Motor neuron (in vitro differentiated cells): ENCODE results near the gene PKHD1. TPM values are rescaled to one million over a fixed set of nuclear protein-coding genes. Genes with fewer than 3 reads are reported as not detected.
"Not testable (repeated sequence)": the region's sequence is repeated elsewhere in the genome, so short reads cannot be mapped to it uniquely, and the experiment has no call there.

ENCODE experiments used
- ATAC-seq, 8 experiments: fragments of 200-7000 bp; cut with Tn5 transposase; replicated peaks in 6 of 8; 2 replicates each; pipeline ENCODE4 v1.8.0; 2021; ENCODE audit warnings: mild to moderate bottlenecking in 8 of 8, moderate library complexity in 8 of 8
- H3K27ac ChIP-seq, 2 donors: fragments of 250-450 bp; sonication (Bioruptor Pico); 2 replicates each; pipeline ENCODE4 v1.9.0; 2021; ENCODE audit warnings: antibody characterized with exemption in 2 of 2, mild to moderate bottlenecking in 2 of 2, moderate library complexity in 1 of 2
- H3K4me1 ChIP-seq, 2 donors: fragments of 250-450 bp; sonication (Bioruptor Pico); replicated peaks in 1 of 2; 2 replicates each; pipeline ENCODE4 v1.6.1; 2021; ENCODE audit warnings: antibody characterized with exemption in 2 of 2, mild to moderate bottlenecking in 2 of 2, moderate library complexity in 1 of 2
- H3K4me3 ChIP-seq, 5 donors: fragments of 250-450 bp; sonication (Bioruptor Pico); 2 replicates each; pipeline ENCODE4 v1.9.0; 2021; ENCODE audit warnings: antibody characterized with exemption in 5 of 5, mild to moderate bottlenecking in 5 of 5, moderate library complexity in 4 of 5
- WGBS, 10 experiments: fragments of 450-650 bp; shearing (Covaris generic); methylation state at CpG; one replicate each; pipeline ENCODE4 v1.0.0; 2022; 5-methylcytosine and 5-hydroxymethylcytosine counted together
- in situ Hi-C, 9 experiments: fragments of 400-800 bp; cut with MboI; loops; one replicate each; pipeline ENCODE4 v1.15.0; 2021; ENCODE audit warnings: low sequenced_read_pairs in 9 of 9, low pct_unique_long_range_greater_than_20kb in 2 of 9; ENCODE audit not compliant: unreplicated experiment in 9 of 9
- total RNA-seq, 8 experiments: library from RNA; unstranded; fragments of 300-600 nt; gene quantifications; 2 replicates each; pipeline versions ENCODE4 v1.2.3 to v1.2.4, GENCODE V29; 2022

Gene PKHD1
- total RNA-seq, 8 experiments from 2014 or later, result under 0.01 to 0.14 (median 0.09) TPM; not detected in 1

GRCh38 chr6:51918347-51918746, 169.1 kb downstream of the PKHD1 start:
- H3K27ac ChIP-seq, ATAC-seq, in situ Hi-C loops, H3K4me3 ChIP-seq, H3K4me1 ChIP-seq: not testable (repeated sequence)
- 33 to 100% (median 82%) methylated on average over 1 to 2 of the region's 2 CpGs; no CpG with 5 or more reads in 5 of the 10 experiments for WGBS, 10 experiments

GRCh38 chr6:51915098-51915497, 172.3 kb downstream of the PKHD1 start:
- no peak overlapping the region for H3K27ac ChIP-seq
- in situ Hi-C loops, result no loop called here
- no peaks in the 10 kb centered on the region for H3K4me1 ChIP-seq
- WGBS, 10 experiments, result 71 to 100% (median 80%) methylated on average over 1 of the region's 1 CpG; no CpG with 5 or more reads in 7 of the 10 experiments
- no peak for ATAC-seq
- no peak overlapping the region for H3K4me3 ChIP-seq

GRCh38 chr6:51913265-51913664, 174.1 kb downstream of the PKHD1 start:
- no peak overlapping the region for H3K27ac ChIP-seq
- no peaks in the 10 kb centered on the region for H3K4me1 ChIP-seq
- ATAC-seq, result no peak
- in situ Hi-C loops, result no loop called here
- WGBS, 10 experiments, result 0 to 84% (median 43%) methylated on average over 1 to 2 of the region's 2 CpGs; no CpG with 5 or more reads in 2 of the 10 experiments
- no peak overlapping the region for H3K4me3 ChIP-seq

- WGBS, 10 experiments, result 0 to 69% (median 27%) methylated on average over 1 to 2 of the region's 2 CpGs; no CpG with 5 or more reads in 4 of the 10 experiments
- Histone ChIP-seq H3K27ac (no peak overlapping the region), H3K4me3 (no peak overlapping the region), H3K4me1 (no peaks in the 10 kb centered on the region)
- in situ Hi-C loops, result no loop called here
- no peak for ATAC-seq
These were observed 176.6 kb downstream of the PKHD1 start for GRCh38 chr6:51910851-51911250.

- Histone ChIP-seq H3K4me1 (no peaks in the 10 kb centered on the region), H3K27ac (no peak overlapping the region), H3K4me3 (no peak overlapping the region)
- ATAC-seq, result no peak
- in situ Hi-C loops, result no loop called here
These were observed 179.2 kb downstream of the PKHD1 start for GRCh38 chr6:51908243-51908642.

GRCh38 chr6:51901766-51902764, 185.3 kb downstream of the PKHD1 start:
- WGBS, 10 experiments, result 0 to 93% (median 71%) methylated on average over 1 to 4 of the region's 4 CpGs
- ATAC-seq, result peak in 1 of 8 experiments; percentile 100
- in situ Hi-C loops, result no loop called here

GRCh38 chr6:51893366-51893765, 194.0 kb downstream of the PKHD1 start:
- Histone ChIP-seq H3K27ac (no peak overlapping the region), H3K4me1 (no peaks in the 10 kb centered on the region), H3K4me3 (no peak overlapping the region)
- ATAC-seq, result peak in 1 of 8 experiments; percentile 51
- in situ Hi-C loops, result no loop called here
- 0 to 100% (median 86%) methylated on average over 1 to 4 of the region's 4 CpGs; no CpG with 5 or more reads in 1 of the 10 experiments for WGBS, 10 experiments

More at GRCh38 chr6:51901766-51902764, 185.3 kb downstream of the PKHD1 start:
- Histone ChIP-seq H3K27ac (no peak overlapping the region), H3K4me1 (no peaks in the 10 kb centered on the region), H3K4me3 (no peak overlapping the region)

GRCh38 chr6:51892750-51893149, 194.7 kb downstream of the PKHD1 start:
- Histone ChIP-seq H3K27ac (no peak overlapping the region), H3K4me3 (no peak overlapping the region), H3K4me1 (no peaks in the 10 kb centered on the region)
- peak in 1 of 8 experiments; percentile 48 for ATAC-seq
- in situ Hi-C loops, result no loop called here
- 0 to 100% (median 62%) methylated on average over 1 to 4 of the region's 4 CpGs; no CpG with 5 or more reads in 1 of the 10 experiments for WGBS, 10 experiments

GRCh38 chr6:51892339-51892738, 195.1 kb downstream of the PKHD1 start:
- 0 to 100% (median 67%) methylated on average over 1 to 3 of the region's 3 CpGs; no CpG with 5 or more reads in 1 of the 10 experiments for WGBS, 10 experiments
- no peak for ATAC-seq
- in situ Hi-C loops, result no loop called here
- Histone ChIP-seq H3K4me3 (no peak overlapping the region), H3K27ac (no peak overlapping the region), H3K4me1 (no peaks in the 10 kb centered on the region)

- in situ Hi-C loops, result no loop called here
- ATAC-seq, result no peak
These were observed 195.6 kb downstream of the PKHD1 start for GRCh38 chr6:51891784-51892183.

GRCh38 chr6:51887859-51888258, 199.6 kb downstream of the PKHD1 start:
- Histone ChIP-seq H3K27ac (no peak overlapping the region), H3K4me1 (no peaks in the 10 kb centered on the region), H3K4me3 (no peak overlapping the region)
- in situ Hi-C loops, result no loop called here
- WGBS, 10 experiments, result 0 to 82% (median 65%) methylated on average over 1 to 2 of the region's 2 CpGs; no CpG with 5 or more reads in 2 of the 10 experiments
- ATAC-seq, result no peak

More at GRCh38 chr6:51891784-51892183, 195.6 kb downstream of the PKHD1 start:
- WGBS, 10 experiments, result 17 to 100% (median 60%) methylated on average over 1 to 2 of the region's 4 CpGs; no CpG with 5 or more reads in 5 of the 10 experiments
- no peak overlapping the region for H3K27ac ChIP-seq
- no peaks in the 10 kb centered on the region for H3K4me1 ChIP-seq
- H3K4me3 ChIP-seq, result no peak overlapping the region

GRCh38 chr6:51885957-51886356, 201.5 kb downstream of the PKHD1 start:
- H3K27ac ChIP-seq, result no peak overlapping the region

GRCh38 chr6:51868591-51869355, 218.6 kb downstream of the PKHD1 start:
- no peak overlapping the region for H3K4me3 ChIP-seq
- H3K27ac ChIP-seq, result no peak overlapping the region
- no peak for ATAC-seq
- no peaks in the 10 kb centered on the region for H3K4me1 ChIP-seq
- in situ Hi-C loops, result loop anchor here in 1 of 9 experiments (25.0 kb wide), 2 partner anchors 94 to 369 kb away; partner anchors contain the start of gene IL17F

More at GRCh38 chr6:51885957-51886356, 201.5 kb downstream of the PKHD1 start:
- Histone ChIP-seq H3K4me1 (no peaks in the 10 kb centered on the region), H3K4me3 (no peak overlapping the region)
- WGBS, 10 experiments, result 0 to 60% (median 44%) methylated on average over 1 to 2 of the region's 2 CpGs; no CpG with 5 or more reads in 3 of the 10 experiments
- in situ Hi-C loops, result no loop called here
- ATAC-seq, result no peak
